CD14-positive monocyte (primary cell): Measurements from ENCODE around the gene MEIG1. TPM values are rescaled to one million over a fixed set of nuclear protein-coding genes. Genes with fewer than 3 reads are reported as not detected.

Experiments used
- DNase-seq, 3 donors: peaks; one replicate each; pipeline ENCODE4 v3.0.0-alpha.2; 2011 to 2022
- H2AFZ ChIP-seq: 2 replicates; pipeline ENCODE4 v1.6.0; 2012; ENCODE audit warnings: mild to moderate bottlenecking, low read depth, low read length, inconsistent platforms; ENCODE audit not compliant: insufficient read depth, poor library complexity, severe bottlenecking
- H3K27ac ChIP-seq, 2 donors: 1 replicate in 1 of 2; 2 replicates in 1 of 2; pipeline ENCODE4 v1.5.1; 2012 to 2013; ENCODE audit warnings: low read length in 2 of 2, control low read depth in 1 of 2, inconsistent platforms in 1 of 2, low read depth in 1 of 2, mild to moderate bottlenecking in 1 of 2
- H3K27me3 ChIP-seq, 2 donors: one replicate each; pipeline versions ENCODE4 v1.6.0 to v1.6.1; 2011 to 2013; ENCODE audit warnings: low read length in 2 of 2; ENCODE audit not compliant: control insufficient read depth in 2 of 2, insufficient read depth in 2 of 2
- H3K36me3 ChIP-seq, 2 donors: replicated peaks in 1 of 2; 1 replicate in 1 of 2; 2 replicates in 1 of 2; pipeline versions ENCODE4 v1.5.1 to v1.6.1; 2012 to 2013; ENCODE audit warnings: low read length in 2 of 2, control low read depth in 1 of 2, inconsistent platforms in 1 of 2, mild to moderate bottlenecking in 1 of 2; ENCODE audit not compliant: insufficient read depth in 2 of 2, control insufficient read depth in 1 of 2
- H3K4me1 ChIP-seq, 2 donors: 1 replicate in 1 of 2; 2 replicates in 1 of 2; pipeline versions ENCODE4 v1.5.1 to v1.6.1; 2012 to 2013; ENCODE audit warnings: low read length in 2 of 2, control low read depth in 1 of 2, inconsistent platforms in 1 of 2, mild to moderate bottlenecking in 1 of 2, moderate library complexity in 1 of 2; ENCODE audit not compliant: insufficient read depth in 2 of 2, control insufficient read depth in 1 of 2
- H3K4me2 ChIP-seq: replicated peaks from 2 replicates; pipeline ENCODE3; 2012; ENCODE audit warnings: low read length, moderate library complexity, mild to moderate bottlenecking; ENCODE audit not compliant: poor library complexity, severe bottlenecking; ENCODE audit errors: extremely low read depth
- H3K4me3 ChIP-seq, 3 experiments: fragments of 200-600 bp in 1 of 3; sonication (generic) in 1 of 3; replicated peaks in 1 of 3; 1 replicate in 2 of 3; 2 replicates in 1 of 3; pipeline ENCODE4 v1.5.1; 2011 to 2013; ENCODE audit warnings: low read length in 3 of 3, mild to moderate bottlenecking in 3 of 3, control low read depth in 2 of 3, low read depth in 2 of 3, inconsistent platforms in 1 of 3, moderate library complexity in 1 of 3
- H3K79me2 ChIP-seq: 2 replicates; pipeline ENCODE4 v1.6.0; 2012; ENCODE audit warnings: mild to moderate bottlenecking, control low read depth, inconsistent platforms, low read length, moderate library complexity; ENCODE audit not compliant: insufficient read depth
- H3K9ac ChIP-seq: 2 replicates; pipeline ENCODE4 v1.6.0; 2017; ENCODE audit warnings: low read length, mild to moderate bottlenecking; ENCODE audit not compliant: insufficient read depth, poor library complexity, severe bottlenecking
- H3K9me3 ChIP-seq, 2 donors: replicated peaks in 1 of 2; 1 replicate in 1 of 2; 2 replicates in 1 of 2; pipeline versions ENCODE4 v1.5.1 to v1.6.1; 2012 to 2013; ENCODE audit warnings: low read length in 2 of 2, control low read depth in 1 of 2; ENCODE audit not compliant: control insufficient read depth in 1 of 2, insufficient read depth in 1 of 2
- H4K20me1 ChIP-seq: 2 replicates; pipeline ENCODE4 v1.6.0; 2012; ENCODE audit warnings: mild to moderate bottlenecking, low read length, control low read depth, moderate library complexity; ENCODE audit not compliant: insufficient read depth
- H3K27ac Mint-ChIP-seq, 7 donors: one replicate each; pipeline ENCODE4 v1.8.0; 2020; ENCODE audit warnings: mild to moderate bottlenecking in 7 of 7, mixed read lengths in 7 of 7, moderate library complexity in 6 of 7, inconsistent platforms in 2 of 7
- H3K27me3 Mint-ChIP-seq, 3 donors: one replicate each; pipeline ENCODE4 v1.8.0; 2021 to 2022; ENCODE audit warnings: low read depth in 3 of 3, mild to moderate bottlenecking in 3 of 3, mixed read lengths in 3 of 3, moderate library complexity in 3 of 3, inconsistent platforms in 1 of 3
- H3K36me3 Mint-ChIP-seq, 2 donors: one replicate each; pipeline ENCODE4 v1.8.0; 2020; ENCODE audit warnings: mixed read lengths in 2 of 2, inconsistent platforms in 1 of 2, mild to moderate bottlenecking in 1 of 2
- H3K4me1 Mint-ChIP-seq: one replicate; pipeline ENCODE4 v1.8.0; 2020; ENCODE audit warnings: mild to moderate bottlenecking, mixed read lengths
- H3K4me3 Mint-ChIP-seq, 2 donors: one replicate each; pipeline ENCODE4 v1.8.0; 2020; ENCODE audit warnings: mild to moderate bottlenecking in 2 of 2, mixed read lengths in 2 of 2, moderate library complexity in 1 of 2
- H3K9me3 Mint-ChIP-seq, 7 donors: one replicate each; pipeline ENCODE4 v1.8.0; 2020 to 2022; ENCODE audit warnings: mixed read lengths in 7 of 7, mild to moderate bottlenecking in 6 of 7, moderate library complexity in 6 of 7, inconsistent platforms in 2 of 7
- WGBS: methylation state at CpG from one replicate; pipeline ENCODE4 v1.1.5; 2013; ENCODE audit warnings: missing lambda C conversion rate; ENCODE audit not compliant: insufficient coverage; 5-methylcytosine and 5-hydroxymethylcytosine counted together
- intact Hi-C, 2 donors: fragments of 100-400 bp; cut with micrococcal nuclease; formaldehyde crosslinking; loops; one replicate each; pipeline versions ENCODE4 v1.15.0 to v1.15.1; 2023
- polyA plus RNA-seq, 3 donors: library from polyadenylated mRNA; depleted of rRNA in 1 of 3; unstranded in 2 of 3; stranded (reverse) in 1 of 3; fragments of 300-500 nt in 2 of 3; fragments of >200 nt in 1 of 3; fragmentation: Illumina TruSeq in 2 of 3; gene quantifications; 1 replicate in 2 of 3; 2 replicates in 1 of 3; pipeline ENCODE4 v1.2.3, GENCODE V29; 2012 to 2021
- TF ChIP-seq, protein P1 (sequence below): fragments of 200-600 bp; IDR thresholded peaks from one replicate; pipeline ENCODE4 v1.8.0; 2022; ENCODE audit warnings: antibody characterized with exemption, mild to moderate bottlenecking

Gene MEIG1
- polyA plus RNA-seq, 3 donors, result 0.47 TPM; not detected in 2

DNA sequence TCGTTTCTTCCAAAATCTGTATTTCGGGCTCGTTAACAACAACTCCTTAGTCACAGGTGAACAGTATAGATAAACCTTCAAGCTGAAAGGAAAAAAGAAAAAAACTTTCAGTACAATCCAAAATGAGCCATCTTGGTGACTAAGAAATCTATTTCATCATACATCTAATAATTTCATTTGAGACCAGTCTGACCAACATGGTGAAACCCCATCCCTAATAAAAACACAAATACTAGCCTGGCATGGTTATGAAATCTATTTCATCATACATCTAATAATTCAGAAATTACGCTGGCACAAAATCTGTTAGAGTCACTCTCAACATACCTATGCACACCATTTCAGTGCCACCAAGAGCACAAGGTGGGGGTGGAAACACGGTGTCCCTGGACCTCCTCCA lies 14.1 kb upstream of the MEIG1 start:
- no peaks in the 10 kb centered on the region for H3K9me3 ChIP-seq
- Mint-ChIP-seq H3K9me3 (no peaks in the 10 kb centered on the region), H3K27ac (peak overlapping the region in 1 of 7 donors; percentile 26), H3K36me3 (peaks cover 58 to 84% of the 10 kb centered on the region in 2 donors), H3K27me3 (peaks cover 0 to 2% (median 0%) of the 10 kb centered on the region in 3 donors), H3K4me3 (no peak overlapping the region), H3K4me1 (peaks cover 5% of the 10 kb centered on the region)
- H4K20me1 ChIP-seq, result peaks cover 69% of the 10 kb centered on the region
- no peaks in the 10 kb centered on the region for H3K4me1 ChIP-seq
- H3K27me3 ChIP-seq, result no peaks in the 10 kb centered on the region
- H3K27ac ChIP-seq, result no peak overlapping the region
- no peak overlapping the region for H3K4me2 ChIP-seq
- peaks cover 63 to 97% of the 10 kb centered on the region in 2 donors for H3K36me3 ChIP-seq
- TF ChIP-seq, protein P1, sequence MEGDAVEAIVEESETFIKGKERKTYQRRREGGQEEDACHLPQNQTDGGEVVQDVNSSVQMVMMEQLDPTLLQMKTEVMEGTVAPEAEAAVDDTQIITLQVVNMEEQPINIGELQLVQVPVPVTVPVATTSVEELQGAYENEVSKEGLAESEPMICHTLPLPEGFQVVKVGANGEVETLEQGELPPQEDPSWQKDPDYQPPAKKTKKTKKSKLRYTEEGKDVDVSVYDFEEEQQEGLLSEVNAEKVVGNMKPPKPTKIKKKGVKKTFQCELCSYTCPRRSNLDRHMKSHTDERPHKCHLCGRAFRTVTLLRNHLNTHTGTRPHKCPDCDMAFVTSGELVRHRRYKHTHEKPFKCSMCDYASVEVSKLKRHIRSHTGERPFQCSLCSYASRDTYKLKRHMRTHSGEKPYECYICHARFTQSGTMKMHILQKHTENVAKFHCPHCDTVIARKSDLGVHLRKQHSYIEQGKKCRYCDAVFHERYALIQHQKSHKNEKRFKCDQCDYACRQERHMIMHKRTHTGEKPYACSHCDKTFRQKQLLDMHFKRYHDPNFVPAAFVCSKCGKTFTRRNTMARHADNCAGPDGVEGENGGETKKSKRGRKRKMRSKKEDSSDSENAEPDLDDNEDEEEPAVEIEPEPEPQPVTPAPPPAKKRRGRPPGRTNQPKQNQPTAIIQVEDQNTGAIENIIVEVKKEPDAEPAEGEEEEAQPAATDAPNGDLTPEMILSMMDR, result no peak
- intact Hi-C loops, result no loop called here
- H3K4me3 ChIP-seq, result no peak overlapping the region
- H2AFZ ChIP-seq, result no peak overlapping the region
- no peak overlapping the region for H3K9ac ChIP-seq
- no CpG with 5 or more reads among the region's 5 CpGs for WGBS
- H3K79me2 ChIP-seq, result peaks cover 84% of the 10 kb centered on the region
- peak in 2 of 3 donors; percentile 10 to 28 for DNase-seq

DNA sequence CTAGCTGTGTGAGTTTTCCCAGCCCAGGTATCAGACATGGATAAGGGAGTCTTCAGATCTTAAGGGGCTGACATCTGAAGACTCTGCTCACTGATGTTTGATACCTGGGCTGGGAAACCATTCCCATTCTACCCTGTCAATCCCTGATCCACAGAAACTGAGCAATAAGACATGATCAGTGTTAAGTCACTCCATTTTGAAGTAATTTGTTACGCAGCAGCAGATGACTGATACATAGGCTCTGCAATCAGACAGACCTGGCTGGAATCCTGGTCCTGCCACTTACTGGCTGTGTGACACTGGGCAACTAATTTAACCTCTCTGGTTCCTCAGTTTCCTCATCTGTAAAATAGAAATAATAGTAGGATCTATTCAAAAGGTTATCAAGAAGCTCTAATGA lies 11.9 kb upstream of the MEIG1 start:
- intact Hi-C loops, result no loop called here
- peaks cover 20% of the 10 kb centered on the region for H3K4me1 Mint-ChIP-seq
- no CpG with 5 or more reads among the region's 1 CpG for WGBS
- H4K20me1 ChIP-seq, result peaks cover 83% of the 10 kb centered on the region
- no peak overlapping the region for H3K9ac ChIP-seq
- H3K36me3 Mint-ChIP-seq, result peaks cover 50 to 75% of the 10 kb centered on the region in 2 donors
- no peak overlapping the region for H3K4me3 Mint-ChIP-seq
- H3K27ac ChIP-seq, result no peak overlapping the region
- H3K4me1 ChIP-seq, result peaks cover 19 to 20% of the 10 kb centered on the region in 2 donors
- TF ChIP-seq, protein P1, result no peak
- H3K9me3 Mint-ChIP-seq, result no peaks in the 10 kb centered on the region
- H2AFZ ChIP-seq, result no peak overlapping the region
- no peak for DNase-seq
- H3K4me2 ChIP-seq, result no peak overlapping the region
- H3K27me3 Mint-ChIP-seq, result peaks cover 0 to 1% (median 0%) of the 10 kb centered on the region in 3 donors
- peaks cover 53 to 77% of the 10 kb centered on the region in 2 donors for H3K36me3 ChIP-seq
- H3K79me2 ChIP-seq, result peaks cover 93% of the 10 kb centered on the region
- no peak overlapping the region for H3K27ac Mint-ChIP-seq
- no peaks in the 10 kb centered on the region for H3K9me3 ChIP-seq
- no peaks in the 10 kb centered on the region for H3K27me3 ChIP-seq
- no peak overlapping the region for H3K4me3 ChIP-seq
